ENCODE results near the gene DAGLA. TPM values are rescaled to one million over a fixed set of nuclear protein-coding genes. Genes with fewer than 3 reads are reported as not detected.

The DAGLA gene
- total and polyA plus RNA-seq, 2 of the 13 experiments (the other 11 are each of a cell fraction or from before 2014, with no cell fraction given), result 2.6 to 3.9 TPM

DNA sequence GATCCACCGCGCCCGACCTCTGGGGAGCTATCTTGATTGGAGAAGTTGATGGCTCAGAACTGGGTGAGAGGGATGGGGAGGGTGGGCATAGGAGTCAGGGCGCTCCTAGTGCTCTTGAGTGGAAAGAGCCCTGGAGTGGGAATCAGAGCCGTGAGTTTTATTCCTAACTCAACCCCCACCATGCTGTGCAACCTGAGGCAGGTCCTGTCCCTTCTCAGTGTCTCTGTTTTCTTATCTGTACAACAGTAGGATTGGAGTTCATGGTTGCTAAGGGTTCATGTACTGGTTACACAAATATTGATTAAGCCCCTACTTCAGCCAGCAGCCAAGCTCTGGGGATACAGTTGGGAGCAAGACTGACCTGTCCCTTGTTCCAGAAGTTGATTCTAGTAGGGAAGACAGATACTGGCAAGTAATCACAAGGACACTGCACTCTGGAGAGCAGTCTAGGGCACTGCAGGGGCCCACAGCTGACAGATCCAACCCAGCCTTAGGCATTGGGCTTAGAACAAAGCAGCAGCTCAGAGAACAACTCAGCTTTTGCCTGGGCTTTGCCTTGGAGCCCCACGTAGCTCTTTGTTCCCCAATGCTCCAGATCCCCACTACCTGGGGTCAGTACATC lies 12.4 kb upstream of the DAGLA start (continued):
- TF ChIP-seq, protein P1, sequence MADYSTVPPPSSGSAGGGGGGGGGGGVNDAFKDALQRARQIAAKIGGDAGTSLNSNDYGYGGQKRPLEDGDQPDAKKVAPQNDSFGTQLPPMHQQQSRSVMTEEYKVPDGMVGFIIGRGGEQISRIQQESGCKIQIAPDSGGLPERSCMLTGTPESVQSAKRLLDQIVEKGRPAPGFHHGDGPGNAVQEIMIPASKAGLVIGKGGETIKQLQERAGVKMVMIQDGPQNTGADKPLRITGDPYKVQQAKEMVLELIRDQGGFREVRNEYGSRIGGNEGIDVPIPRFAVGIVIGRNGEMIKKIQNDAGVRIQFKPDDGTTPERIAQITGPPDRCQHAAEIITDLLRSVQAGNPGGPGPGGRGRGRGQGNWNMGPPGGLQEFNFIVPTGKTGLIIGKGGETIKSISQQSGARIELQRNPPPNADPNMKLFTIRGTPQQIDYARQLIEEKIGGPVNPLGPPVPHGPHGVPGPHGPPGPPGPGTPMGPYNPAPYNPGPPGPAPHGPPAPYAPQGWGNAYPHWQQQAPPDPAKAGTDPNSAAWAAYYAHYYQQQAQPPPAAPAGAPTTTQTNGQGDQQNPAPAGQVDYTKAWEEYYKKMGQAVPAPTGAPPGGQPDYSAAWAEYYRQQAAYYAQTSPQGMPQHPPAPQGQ (CRISPR knock-in tag; IDR thresholded peaks at IDR 0.05; ENCODE audit: borderline replicate concordance), result no peak
- TF ChIP-seq RXRA (CRISPR knock-in tag; IDR thresholded peaks at IDR 0.05), result no peak
- peak; percentile 96 for TF ChIP-seq ZMYM3 (CRISPR knock-in tag; IDR thresholded peaks at IDR 0.05)
- TF ChIP-seq ZSCAN31 (CRISPR knock-in tag; IDR thresholded peaks at IDR 0.05; ENCODE audit: low read depth), result no peak
- TF ChIP-seq, protein P2, sequence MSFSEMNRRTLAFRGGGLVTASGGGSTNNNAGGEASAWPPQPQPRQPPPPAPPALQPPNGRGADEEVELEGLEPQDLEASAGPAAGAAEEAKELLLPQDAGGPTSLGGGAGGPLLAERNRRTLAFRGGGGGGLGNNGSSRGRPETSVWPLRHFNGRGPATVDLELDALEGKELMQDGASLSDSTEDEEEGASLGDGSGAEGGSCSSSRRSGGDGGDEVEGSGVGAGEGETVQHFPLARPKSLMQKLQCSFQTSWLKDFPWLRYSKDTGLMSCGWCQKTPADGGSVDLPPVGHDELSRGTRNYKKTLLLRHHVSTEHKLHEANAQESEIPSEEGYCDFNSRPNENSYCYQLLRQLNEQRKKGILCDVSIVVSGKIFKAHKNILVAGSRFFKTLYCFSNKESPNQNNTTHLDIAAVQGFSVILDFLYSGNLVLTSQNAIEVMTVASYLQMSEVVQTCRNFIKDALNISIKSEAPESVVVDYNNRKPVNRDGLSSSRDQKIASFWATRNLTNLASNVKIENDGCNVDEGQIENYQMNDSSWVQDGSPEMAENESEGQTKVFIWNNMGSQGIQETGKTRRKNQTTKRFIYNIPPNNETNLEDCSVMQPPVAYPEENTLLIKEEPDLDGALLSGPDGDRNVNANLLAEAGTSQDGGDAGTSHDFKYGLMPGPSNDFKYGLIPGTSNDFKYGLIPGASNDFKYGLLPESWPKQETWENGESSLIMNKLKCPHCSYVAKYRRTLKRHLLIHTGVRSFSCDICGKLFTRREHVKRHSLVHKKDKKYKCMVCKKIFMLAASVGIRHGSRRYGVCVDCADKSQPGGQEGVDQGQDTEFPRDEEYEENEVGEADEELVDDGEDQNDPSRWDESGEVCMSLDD (CRISPR knock-in tag; IDR thresholded peaks at IDR 0.05; ENCODE audit: borderline replicate concordance), result no peak
- TF ChIP-seq TCF7L2 (IDR thresholded peaks at IDR 0.05; ENCODE audit: low read depth, low read length), result no peak
- no peak for TF ChIP-seq ZNF616 (CRISPR knock-in tag; IDR thresholded peaks at IDR 0.05; ENCODE audit: low read depth)
- TF ChIP-seq FOXJ3 (CRISPR knock-in tag; IDR thresholded peaks at IDR 0.05; ENCODE audit: borderline replicate concordance), result no peak
- TF ChIP-seq ZNF563 (CRISPR knock-in tag; IDR thresholded peaks at IDR 0.05), result no peak
- TF ChIP-seq HOXA7 (CRISPR knock-in tag; IDR thresholded peaks at IDR 0.05), result no peak
- TF ChIP-seq, protein P3, sequence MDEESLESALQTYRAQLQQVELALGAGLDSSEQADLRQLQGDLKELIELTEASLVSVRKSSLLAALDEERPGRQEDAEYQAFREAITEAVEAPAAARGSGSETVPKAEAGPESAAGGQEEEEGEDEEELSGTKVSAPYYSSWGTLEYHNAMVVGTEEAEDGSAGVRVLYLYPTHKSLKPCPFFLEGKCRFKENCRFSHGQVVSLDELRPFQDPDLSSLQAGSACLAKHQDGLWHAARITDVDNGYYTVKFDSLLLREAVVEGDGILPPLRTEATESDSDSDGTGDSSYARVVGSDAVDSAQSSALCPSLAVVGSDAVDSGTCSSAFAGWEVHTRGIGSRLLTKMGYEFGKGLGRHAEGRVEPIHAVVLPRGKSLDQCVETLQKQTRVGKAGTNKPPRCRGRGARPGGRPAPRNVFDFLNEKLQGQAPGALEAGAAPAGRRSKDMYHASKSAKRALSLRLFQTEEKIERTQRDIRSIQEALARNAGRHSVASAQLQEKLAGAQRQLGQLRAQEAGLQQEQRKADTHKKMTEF (CRISPR knock-in tag; IDR thresholded peaks at IDR 0.05), result no peak
- no peak for TF ChIP-seq ZBTB21 (CRISPR knock-in tag; IDR thresholded peaks at IDR 0.05)
- TF ChIP-seq ZNF430 (CRISPR knock-in tag; IDR thresholded peaks at IDR 0.05), result no peak
- no peak for TF ChIP-seq KLF12 (CRISPR knock-in tag; IDR thresholded peaks at IDR 0.05; ENCODE audit: borderline replicate concordance)
- TF ChIP-seq SAP130 (CRISPR knock-in tag; IDR thresholded peaks at IDR 0.05; ENCODE audit: low read depth), result no peak
- TF ChIP-seq CHCHD3 (CRISPR knock-in tag; IDR thresholded peaks at IDR 0.05), result no peak
- TF ChIP-seq RARA (CRISPR knock-in tag; IDR thresholded peaks at IDR 0.05), result peak; percentile 22; the same call in 1 of the 2 replicates
- no peak for TF ChIP-seq ZNF138 (CRISPR knock-in tag; IDR thresholded peaks at IDR 0.05; ENCODE audit: low read depth)
- TF ChIP-seq ATAD3A (CRISPR knock-in tag; IDR thresholded peaks at IDR 0.05), result no peak
- TF ChIP-seq, protein P4, sequence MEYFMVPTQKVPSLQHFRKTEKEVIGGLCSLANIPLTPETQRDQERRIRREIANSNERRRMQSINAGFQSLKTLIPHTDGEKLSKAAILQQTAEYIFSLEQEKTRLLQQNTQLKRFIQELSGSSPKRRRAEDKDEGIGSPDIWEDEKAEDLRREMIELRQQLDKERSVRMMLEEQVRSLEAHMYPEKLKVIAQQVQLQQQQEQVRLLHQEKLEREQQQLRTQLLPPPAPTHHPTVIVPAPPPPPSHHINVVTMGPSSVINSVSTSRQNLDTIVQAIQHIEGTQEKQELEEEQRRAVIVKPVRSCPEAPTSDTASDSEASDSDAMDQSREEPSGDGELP (IDR thresholded peaks at IDR 0.05; ENCODE audit: borderline replicate concordance, low read depth), result peak; percentile 28; the same call in 1 of the 2 replicates
- TF ChIP-seq, protein P5, sequence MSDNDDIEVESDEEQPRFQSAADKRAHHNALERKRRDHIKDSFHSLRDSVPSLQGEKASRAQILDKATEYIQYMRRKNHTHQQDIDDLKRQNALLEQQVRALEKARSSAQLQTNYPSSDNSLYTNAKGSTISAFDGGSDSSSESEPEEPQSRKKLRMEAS (IDR thresholded peaks at IDR 0.05), result no peak
- TF ChIP-seq, protein P6, sequence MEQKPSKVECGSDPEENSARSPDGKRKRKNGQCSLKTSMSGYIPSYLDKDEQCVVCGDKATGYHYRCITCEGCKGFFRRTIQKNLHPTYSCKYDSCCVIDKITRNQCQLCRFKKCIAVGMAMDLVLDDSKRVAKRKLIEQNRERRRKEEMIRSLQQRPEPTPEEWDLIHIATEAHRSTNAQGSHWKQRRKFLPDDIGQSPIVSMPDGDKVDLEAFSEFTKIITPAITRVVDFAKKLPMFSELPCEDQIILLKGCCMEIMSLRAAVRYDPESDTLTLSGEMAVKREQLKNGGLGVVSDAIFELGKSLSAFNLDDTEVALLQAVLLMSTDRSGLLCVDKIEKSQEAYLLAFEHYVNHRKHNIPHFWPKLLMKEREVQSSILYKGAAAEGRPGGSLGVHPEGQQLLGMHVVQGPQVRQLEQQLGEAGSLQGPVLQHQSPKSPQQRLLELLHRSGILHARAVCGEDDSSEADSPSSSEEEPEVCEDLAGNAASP (CRISPR knock-in tag; IDR thresholded peaks at IDR 0.05; ENCODE audit: borderline replicate concordance), result no peak
- TF ChIP-seq ZBTB42 (CRISPR knock-in tag; IDR thresholded peaks at IDR 0.05), result no peak
